Lung (tissue), 12 donors: ENCODE measurements around the gene CAPZB. TPM values are rescaled to one million over a fixed set of nuclear protein-coding genes. Genes with fewer than 3 reads are reported as not detected.

Experiments used
- ATAC-seq: fragments of 200-7000 bp; cut with Tn5 transposase; one replicate; pipeline ENCODE4 v1.9.1; 2020; ENCODE audit warnings: moderate number of reproducible peaks; ENCODE audit not compliant: insufficient read depth, low FRiP score
- DNase-seq, 3 donors: peaks; one replicate each; pipeline ENCODE4 v3.0.0-alpha.2; 2013 to 2017
- H3K27ac ChIP-seq, 2 donors: one replicate each; pipeline ENCODE4 v1.5.1; 2013; ENCODE audit warnings: mild to moderate bottlenecking in 2 of 2, moderate library complexity in 2 of 2, control low read depth in 1 of 2, inconsistent platforms in 1 of 2, low read depth in 1 of 2, low read length in 1 of 2
- H3K27me3 ChIP-seq, 3 donors: one replicate each; pipeline ENCODE4 v1.5.1; 2013; ENCODE audit warnings: low read length in 2 of 3; ENCODE audit not compliant: control insufficient read depth in 3 of 3, insufficient read depth in 3 of 3
- H3K36me3 ChIP-seq, 4 donors: one replicate each; pipeline ENCODE4 v1.5.1; 2013; ENCODE audit warnings: low read length in 4 of 4, mild to moderate bottlenecking in 1 of 4, moderate library complexity in 1 of 4; ENCODE audit not compliant: control insufficient read depth in 4 of 4, insufficient read depth in 4 of 4
- H3K4me1 ChIP-seq, 5 donors: one replicate each; pipeline ENCODE4 v1.5.1; 2013; ENCODE audit warnings: low read length in 5 of 5, mild to moderate bottlenecking in 2 of 5, moderate library complexity in 1 of 5; ENCODE audit not compliant: control insufficient read depth in 5 of 5, insufficient read depth in 5 of 5
- H3K4me3 ChIP-seq: one replicate; pipeline ENCODE4 v1.5.1; 2013; ENCODE audit warnings: mild to moderate bottlenecking, control low read depth, moderate library complexity
- H3K9ac ChIP-seq, 2 donors: one replicate each; pipeline ENCODE4 v1.5.1; 2013; ENCODE audit warnings: low read length in 2 of 2, control low read depth in 1 of 2; ENCODE audit not compliant: insufficient read depth in 1 of 2
- H3K9me3 ChIP-seq, 4 donors: one replicate each; pipeline ENCODE4 v1.5.1; 2013; ENCODE audit warnings: low read length in 3 of 4, mild to moderate bottlenecking in 1 of 4, moderate library complexity in 1 of 4; ENCODE audit not compliant: control insufficient read depth in 4 of 4, insufficient read depth in 3 of 4
- WGBS, 2 donors: extraction: QIAGEN DNeasy Blood & Tissue Kit; methylation state at CpG; one replicate each; pipeline ENCODE4 v1.1.7; 2013; 5-methylcytosine and 5-hydroxymethylcytosine counted together
- polyA plus RNA-seq, 2 donors: library from polyadenylated mRNA; stranded (reverse); fragments of 200-250 nt; gene quantifications; one replicate each; pipeline ENCODE4 v1.2.1, GENCODE V29; 2013
- total RNA-seq, 2 donors: library from RNA; depleted of rRNA in 1 of 2; stranded (reverse); fragments of >200 nt in 1 of 2; gene quantifications; one replicate each; pipeline ENCODE4 v1.2.1, GENCODE V29; 2014 to 2021
- TF ChIP-seq, protein P1 (sequence below): IDR thresholded peaks from 2 replicates; pipeline ENCODE4 v1.5.1; 2012; ENCODE audit warnings: mild to moderate bottlenecking; ENCODE audit errors: control extremely low read depth, extremely low read depth
- donor health status: control.
- donor health status: control.
- donor health status: Bipolar disorder and iron deficiency.
- donor health status: healthy.
- donor health status: DM: yes; HTN: yes; CAD: no.

Gene CAPZB
- total and polyA plus RNA-seq, 4 donors = 94.7 to 339 (median 278) TPM

DNA sequence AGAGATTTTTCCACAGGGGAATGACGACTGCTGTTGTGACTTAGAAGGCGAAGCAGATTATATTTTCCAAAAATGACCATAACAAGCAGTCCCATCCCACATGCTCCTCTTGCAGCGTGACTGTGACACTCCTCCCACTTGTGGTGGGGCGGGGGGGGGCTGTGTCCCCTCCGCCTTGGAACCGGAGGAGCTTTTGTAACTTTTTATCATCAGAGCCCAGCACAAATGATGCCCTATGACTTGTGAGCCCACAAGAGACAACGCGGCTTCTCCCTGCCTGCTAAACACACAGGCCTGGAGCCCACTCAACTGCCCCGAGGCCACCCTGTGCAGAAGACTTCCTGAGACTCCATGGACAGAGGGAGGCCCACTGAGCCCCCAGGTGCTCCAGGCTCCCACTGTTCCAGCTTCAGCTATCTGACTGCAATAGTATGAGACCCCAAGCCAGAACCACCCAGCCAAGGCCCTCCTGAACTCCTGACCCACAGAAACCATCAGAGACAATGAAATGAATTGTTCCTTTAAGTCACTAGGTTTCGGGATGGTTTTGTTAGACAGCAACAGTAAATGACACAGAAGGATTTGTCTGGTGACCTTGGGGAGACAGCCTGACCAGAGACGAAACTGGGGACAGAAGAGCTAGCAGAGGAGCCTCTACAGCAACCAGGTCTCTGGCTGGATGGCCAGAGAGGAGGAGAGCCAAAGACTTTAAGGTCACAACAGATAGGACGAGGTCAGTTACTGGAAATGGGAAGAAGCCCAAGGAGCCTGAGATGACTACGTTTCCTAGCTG is 58.8 kb downstream of the CAPZB start:
- ATAC-seq (no peak), DNase-seq (no peak)
- Histone ChIP-seq H3K36me3 (peaks cover 0 to 4% (median 0%) of the 10 kb centered on the region in 4 donors), H3K9ac (no peak overlapping the region), H3K4me1 (peaks cover 32 to 71% (median 40%) of the 10 kb centered on the region in 5 donors), H3K4me3 (no peak overlapping the region), H3K27ac (peak overlapping the region; percentile 2 to 57), H3K9me3 (no peaks in the 10 kb centered on the region), H3K27me3 (no peaks in the 10 kb centered on the region)
- TF ChIP-seq, protein P1, sequence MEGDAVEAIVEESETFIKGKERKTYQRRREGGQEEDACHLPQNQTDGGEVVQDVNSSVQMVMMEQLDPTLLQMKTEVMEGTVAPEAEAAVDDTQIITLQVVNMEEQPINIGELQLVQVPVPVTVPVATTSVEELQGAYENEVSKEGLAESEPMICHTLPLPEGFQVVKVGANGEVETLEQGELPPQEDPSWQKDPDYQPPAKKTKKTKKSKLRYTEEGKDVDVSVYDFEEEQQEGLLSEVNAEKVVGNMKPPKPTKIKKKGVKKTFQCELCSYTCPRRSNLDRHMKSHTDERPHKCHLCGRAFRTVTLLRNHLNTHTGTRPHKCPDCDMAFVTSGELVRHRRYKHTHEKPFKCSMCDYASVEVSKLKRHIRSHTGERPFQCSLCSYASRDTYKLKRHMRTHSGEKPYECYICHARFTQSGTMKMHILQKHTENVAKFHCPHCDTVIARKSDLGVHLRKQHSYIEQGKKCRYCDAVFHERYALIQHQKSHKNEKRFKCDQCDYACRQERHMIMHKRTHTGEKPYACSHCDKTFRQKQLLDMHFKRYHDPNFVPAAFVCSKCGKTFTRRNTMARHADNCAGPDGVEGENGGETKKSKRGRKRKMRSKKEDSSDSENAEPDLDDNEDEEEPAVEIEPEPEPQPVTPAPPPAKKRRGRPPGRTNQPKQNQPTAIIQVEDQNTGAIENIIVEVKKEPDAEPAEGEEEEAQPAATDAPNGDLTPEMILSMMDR = no peak
- 65 to 78% methylated on average over 13 of the region's 13 CpGs for WGBS, 2 donors

- peak overlapping the region in 1 of 2 donors; percentile 71 for H3K27ac ChIP-seq
- DNase-seq (no peak), ATAC-seq (no peak)
- no peaks in the 10 kb centered on the region for H3K9me3 ChIP-seq
- no peaks in the 10 kb centered on the region for H3K27me3 ChIP-seq
- H3K4me3 ChIP-seq = no peak overlapping the region
- TF ChIP-seq, protein P1 = no peak
- 69 to 72% methylated on average over 6 of the region's 6 CpGs for WGBS, 2 donors
- H3K9ac ChIP-seq = no peak overlapping the region
- peaks cover 0 to 4% (median 0%) of the 10 kb centered on the region in 4 donors for H3K36me3 ChIP-seq
- peaks cover 32 to 73% (median 42%) of the 10 kb centered on the region in 5 donors for H3K4me1 ChIP-seq
These were observed 59.6 kb downstream of the CAPZB start for GRCh38 chr1:19425646-19426239.

DNA sequence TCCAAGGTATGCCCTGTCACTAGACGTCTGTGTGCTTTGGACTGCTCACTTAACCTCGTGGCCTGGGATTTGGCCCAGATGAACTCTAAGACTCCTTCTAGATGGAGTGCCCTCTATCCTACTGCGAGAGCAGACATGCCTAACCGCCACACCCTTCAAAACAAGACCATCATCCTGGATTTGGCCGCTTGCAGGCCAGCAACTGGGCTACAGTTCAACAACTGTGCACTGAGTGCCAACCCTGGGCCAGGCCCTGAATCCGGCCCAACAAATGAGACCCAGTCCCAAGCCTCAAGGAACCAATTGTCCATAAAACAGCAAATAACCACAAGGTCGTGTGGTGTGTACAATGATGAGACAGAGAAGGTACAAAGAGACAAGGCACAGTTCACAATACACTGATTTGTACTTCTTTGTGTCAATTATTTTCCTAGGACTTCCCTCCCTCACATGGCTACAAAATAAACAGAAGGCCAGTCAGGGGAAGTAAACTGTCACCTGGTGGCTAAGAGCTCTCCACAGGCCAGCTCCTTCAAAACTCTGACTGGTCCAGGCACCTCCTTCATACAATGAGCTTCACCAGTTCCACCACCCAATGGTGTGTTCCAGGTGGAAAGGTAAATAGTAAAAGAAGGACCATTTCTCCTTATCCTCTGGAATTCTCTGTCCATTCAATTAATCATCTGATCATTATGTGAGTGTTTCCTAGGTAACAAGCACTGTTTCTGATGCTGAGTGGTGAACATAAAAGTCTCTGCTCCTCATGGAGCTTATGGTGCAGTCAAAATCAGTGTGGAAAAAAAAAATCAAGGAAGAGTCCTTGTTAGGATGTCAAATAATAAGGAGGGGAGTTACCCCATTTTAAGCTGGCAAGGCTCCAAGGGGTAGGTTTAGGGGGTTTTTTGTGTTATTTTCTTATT is 60.4 kb downstream of the CAPZB start:
- Histone ChIP-seq H3K27me3 (no peaks in the 10 kb centered on the region), H3K9ac (no peak overlapping the region), H3K4me1 (peaks cover 29 to 72% (median 41%) of the 10 kb centered on the region in 5 donors), H3K9me3 (no peaks in the 10 kb centered on the region), H3K4me3 (no peak overlapping the region), H3K36me3 (peaks cover 0 to 4% (median 0%) of the 10 kb centered on the region in 4 donors), H3K27ac (peak overlapping the region in 1 of 2 donors; percentile 17)
- TF ChIP-seq, protein P1 = no peak
- ATAC-seq (no peak), DNase-seq (no peak)
- WGBS, 2 donors = 63 to 90% methylated on average over 7 of the region's 7 CpGs
